GM12878 (cell line): Measurements from ENCODE around the gene KDM1B. TPM values are rescaled to one million over a fixed set of nuclear protein-coding genes. Genes with fewer than 3 reads are reported as not detected.

Source experiments
- ATAC-seq: fragments of 200-7000 bp; cut with Tn5 transposase; 3 replicates; pipeline ENCODE4 v1.9.1; 2020; ENCODE audit warnings: mild to moderate bottlenecking, moderate library complexity
- BruUV-seq: library from RNA; stranded (reverse); fragments of 400-500 nt; replicated peaks from 2 replicates; lab custom pipeline; 2021; lab: Mats Ljungman, UMichigan
- CTCF ChIA-PET: fragments of 300-600 bp; sonication (Branson Sonifier 250); formaldehyde crosslinking; extraction: SDS; loops from one replicate; lab custom pipeline; 2021; ENCODE audit warnings: inconsistent platforms; lab: Yijun Ruan, JAX
- POLR2A ChIA-PET: fragments of 350-600 bp; formaldehyde crosslinking; extraction: SDS; loops from one replicate; lab custom pipeline; 2021; ENCODE audit warnings: inconsistent platforms; lab: Charles Lee
- RAD21 ChIA-PET: fragments of 300-600 bp; sonication (Branson Sonifier 250); formaldehyde crosslinking; loops from one replicate; lab custom pipeline; 2023; ENCODE audit warnings: antibody characterized with exemption; ENCODE audit not compliant: unreplicated experiment; lab: Charles Lee
- SMC1A ChIA-PET: fragments of 300-600 bp; sonication (Branson Sonifier 250); formaldehyde crosslinking; loops from one replicate; lab custom pipeline; 2023; ENCODE audit not compliant: unreplicated experiment, uncharacterized antibody; lab: Charles Lee
- DNase-seq: peaks from one replicate; pipeline ENCODE4 v3.0.0-alpha.2; 2011; ENCODE audit warnings: low read depth, low spot score
- FAIRE-seq: peaks from 3 replicates; lab custom pipeline; 2011; peaks lifted over from hg19 to GRCh38; lab: Jason Lieb, UNC
- H2AFZ ChIP-seq: 2 replicates; pipeline ENCODE4 v1.6.0; 2011; ENCODE audit warnings: low read depth, low read length, control low read depth; ENCODE audit not compliant: control insufficient read depth
- H3K27ac ChIP-seq: 2 replicates; pipeline ENCODE4 v1.5.1; 2011; ENCODE audit warnings: control low read depth; ENCODE audit not compliant: control insufficient read depth, insufficient read depth
- H3K27me3 ChIP-seq, 2 experiments: replicated peaks in 1 of 2; 2 replicates each; pipeline versions ENCODE4 v1.6.0 to v1.6.1; 2011; ENCODE audit warnings: low read length in 1 of 2; ENCODE audit not compliant: control insufficient read depth in 2 of 2, insufficient read depth in 2 of 2
- H3K36me3 ChIP-seq, 2 experiments: 2 replicates each; pipeline ENCODE4 v1.5.1; 2011; ENCODE audit warnings: low read length in 1 of 2; ENCODE audit not compliant: control insufficient read depth in 2 of 2, insufficient read depth in 2 of 2
- H3K4me1 ChIP-seq: 2 replicates; pipeline ENCODE4 v1.6.1; 2011; ENCODE audit warnings: mild to moderate bottlenecking, low read length, moderate library complexity, mixed read lengths; ENCODE audit not compliant: control insufficient read depth, insufficient read depth
- H3K4me2 ChIP-seq: 2 replicates; pipeline ENCODE4 v1.6.0; 2011; ENCODE audit warnings: control low read depth; ENCODE audit not compliant: control insufficient read depth, insufficient read depth
- H3K4me3 ChIP-seq: fragments of 200-600 bp; sonication (generic); 2 replicates; pipeline ENCODE4 v1.5.1; 2016
- H3K79me2 ChIP-seq: 2 replicates; pipeline ENCODE4 v1.6.0; 2011; ENCODE audit warnings: low read length; ENCODE audit not compliant: control insufficient read depth, insufficient read depth
- H3K9ac ChIP-seq: 2 replicates; pipeline ENCODE4 v1.8.0; 2011; ENCODE audit warnings: low read length, control low read depth, mixed read lengths; ENCODE audit not compliant: control insufficient read depth, insufficient read depth
- H3K9me3 ChIP-seq: replicated peaks from 3 replicates; pipeline ENCODE4 v1.5.1; 2011; ENCODE audit warnings: mild to moderate bottlenecking, low read length; ENCODE audit not compliant: control insufficient read depth, insufficient read depth
- H4K20me1 ChIP-seq: 2 replicates; pipeline ENCODE4 v1.6.0; 2011; ENCODE audit not compliant: control insufficient read depth, insufficient read depth
- CBFB ChIP-seq: IDR thresholded peaks from 2 replicates; pipeline ENCODE4 v1.6.1; 2016; ENCODE audit warnings: antibody characterized with exemption, low read depth
- CBX3 ChIP-seq: fragments of 200-600 bp; sonication (generic); IDR thresholded peaks from 2 replicates; pipeline ENCODE4 v1.6.1; 2016; ENCODE audit warnings: low read depth, borderline replicate concordance
- CEBPZ ChIP-seq: fragments of 150-350 bp; IDR thresholded peaks from 2 replicates; pipeline ENCODE4 v1.6.1; 2016; ENCODE audit warnings: low read depth, low read length
- E4F1 ChIP-seq: fragments of 450-650 bp; IDR thresholded peaks from 2 replicates; pipeline ENCODE4 v1.6.1; 2018; ENCODE audit warnings: borderline replicate concordance, mild to moderate bottlenecking; ENCODE audit not compliant: partially characterized antibody
- EZH2 ChIP-seq: IDR thresholded peaks from 2 replicates; pipeline ENCODE4 v1.6.1; 2012; ENCODE audit warnings: low read depth, mild to moderate bottlenecking, control low read depth, inconsistent platforms, low read length, borderline replicate concordance; ENCODE audit not compliant: control insufficient read depth
- FOXK2 ChIP-seq: fragments of 450-650 bp; IDR thresholded peaks from 2 replicates; pipeline ENCODE4 v1.6.1; 2017; ENCODE audit warnings: mild to moderate bottlenecking, moderate library complexity
- FOXM1 ChIP-seq: IDR thresholded peaks from 2 replicates; pipeline ENCODE4 v1.6.1; 2012; ENCODE audit warnings: low read depth, mild to moderate bottlenecking, inconsistent platforms, low read length, moderate library complexity
- HDAC6 ChIP-seq: fragments of 200-600 bp; sonication (generic); IDR thresholded peaks from one replicate; pipeline ENCODE4 v1.8.0; 2017; ENCODE audit warnings: antibody characterized with exemption; ENCODE audit not compliant: unreplicated experiment
- MEF2B ChIP-seq: fragments of 450-650 bp; IDR thresholded peaks from 2 replicates; pipeline ENCODE4 v1.6.1; 2018; ENCODE audit warnings: mild to moderate bottlenecking, moderate library complexity; ENCODE audit not compliant: partially characterized antibody, poor library complexity, severe bottlenecking
- NFYA ChIP-seq: IDR thresholded peaks from 2 replicates; pipeline ENCODE4 v1.6.1; 2011; ENCODE audit warnings: low read depth, mild to moderate bottlenecking, low read length, improper control_type of control experiment, borderline replicate concordance
- SIN3A ChIP-seq: IDR thresholded peaks from 2 replicates; pipeline ENCODE4 v1.6.1; 2012; ENCODE audit warnings: low read depth, low read length, improper control_type of control experiment
- SIX5 ChIP-seq: IDR thresholded peaks from 2 replicates; pipeline ENCODE4 v1.6.1; 2011; ENCODE audit warnings: mild to moderate bottlenecking, low read depth, low read length, moderate library complexity; ENCODE audit not compliant: severe bottlenecking
- SMC3 ChIP-seq: IDR thresholded peaks from 2 replicates; pipeline ENCODE4 v1.6.1; 2011; ENCODE audit warnings: low read length, improper control_type of control experiment, borderline replicate concordance
- USF1 ChIP-seq: IDR thresholded peaks from 2 replicates; pipeline ENCODE4 v1.6.1; 2011; ENCODE audit warnings: borderline replicate concordance, low read depth, mild to moderate bottlenecking, moderate library complexity, mixed read lengths, low read length; ENCODE audit not compliant: insufficient read depth; ENCODE audit errors: extremely low read length
- USF2 ChIP-seq: IDR thresholded peaks from 2 replicates; pipeline ENCODE4 v1.6.1; 2011; ENCODE audit warnings: low read depth, low read length, improper control_type of control experiment, borderline replicate concordance
- WGBS: methylation state at CpG from one replicate; pipeline ENCODE4 v1.1.6; 2016; ENCODE audit warnings: low lambda C conversion rate; ENCODE audit not compliant: insufficient replicate concordance, insufficient coverage; ENCODE audit errors: missing lambda C conversion rate; 5-methylcytosine and 5-hydroxymethylcytosine counted together
- in situ Hi-C: fragments of 300-500 bp; cut with MboI; formaldehyde crosslinking; loops from 9 replicates; pipeline ENCODE4 v1.14.3; 2018; ENCODE audit warnings: mixed read lengths
- intact Hi-C: fragments of 100-400 bp; cut with micrococcal nuclease; formaldehyde crosslinking; loops from one replicate; pipeline ENCODE4 v1.14.2; 2022; ENCODE audit not compliant: unreplicated experiment
- polyA plus RNA-seq, 11 experiments: library from polyadenylated mRNA; depleted of rRNA in 4 of 11; unstranded in 6 of 11; stranded (reverse) in 5 of 11; fragments of >200 nt; fragmentation: Nextera tagmentation in 4 of 11; fragmentation: Illumina TruSeq in 1 of 11; extraction: Ambion mirVana in 4 of 11; extraction: Trizol in 1 of 11; gene quantifications; 1 replicate in 1 of 11; 2 replicates in 10 of 11; pipeline versions ENCODE4 v1.2.1 to v1.2.3, GENCODE V29; 2011 to 2016; ENCODE audit warnings: inconsistent platforms in 2 of 11, missing spikeins in 2 of 11, low read depth in 1 of 11
- total RNA-seq, 4 experiments: library from RNA; depleted of rRNA in 3 of 4; stranded (reverse); fragments of >200 nt in 3 of 4; fragmentation: Illumina TruSeq in 1 of 4; extraction: Trizol in 1 of 4; gene quantifications; 2 replicates each; pipeline versions ENCODE4 v1.2.1 to v1.2.3, GENCODE V29; 2013 to 2021

KDM1B gene
- total and polyA plus RNA-seq, 10 of the 15 experiments (the other 5 are each of a cell fraction or from before 2014, with no cell fraction given): 1.7 to 22.5 (median 13.9) TPM

GRCh38 chr6:18266523-18266912, 111.3 kb downstream of the KDM1B start:
- Histone ChIP-seq H3K9me3 (peaks cover 4% of the 10 kb centered on the region), H3K4me3 (no peak overlapping the region), H3K27ac (no peak overlapping the region), H3K79me2 (peaks cover 35% of the 10 kb centered on the region), H4K20me1 (no peaks in the 10 kb centered on the region), H2AFZ (no peak overlapping the region), H3K9ac (no peak overlapping the region), H3K4me1 (peaks cover 8% of the 10 kb centered on the region), H3K27me3 (no peaks in the 10 kb centered on the region), H3K4me2 (no peak overlapping the region), H3K36me3 (no peaks in the 10 kb centered on the region)
- no peak for TF ChIP-seq USF1
- no peak for TF ChIP-seq FOXK2
- no peak for TF ChIP-seq SIX5
- TF ChIP-seq HDAC6: no peak
- no peak for TF ChIP-seq FOXM1
- no peak for TF ChIP-seq E4F1
- TF ChIP-seq CBFB: no peak
- no peak for TF ChIP-seq CBX3
- no peak for TF ChIP-seq SMC3
- no peak for TF ChIP-seq MEF2B
- TF ChIP-seq SIN3A: no peak
- TF ChIP-seq NFYA: no peak
- no peak for TF ChIP-seq EZH2
- TF ChIP-seq USF2: no peak
- no peak for TF ChIP-seq CEBPZ
- DNase-seq (no peak), FAIRE-seq (no peak), ATAC-seq (no peak)
- ChIA-PET CTCF (no interaction called here), RAD21 (no interaction called here), POLR2A (interaction anchor here (1.1 kb wide), 1 partner anchor 34 kb away, joined by 3 read pairs; no protein-coding TSS in a partner anchor), SMC1A (no interaction called here)
- no TSS peak for BruUV-seq
- intact Hi-C loops: no loop called here
- in situ Hi-C loops: loop anchor here (10.0 kb wide), 1 partner anchor 272 kb away; no protein-coding TSS in a partner anchor
- 90% methylated on average over 10 of the region's 11 CpGs for WGBS
